ENCODE data around the gene UBE2H.
A peak's percentile ranks its signal among the peaks of the same experiment; 100 is the strongest.
"Not testable (repeated sequence)": the region's sequence is repeated elsewhere in the genome, so short reads cannot be mapped to it uniquely, and the experiment has no call there.

The UBE2H gene

GRCh38 chr7:129824291-129825208, 128.2 kb downstream of the UBE2H start:
- peak in 1 of 2 donors; percentile 8 for DNase-seq (ENCODE audit: low read depth in 1 of 2, low spot score in 1 of 2)

GRCh38 chr7:129823143-129823542, 129.6 kb downstream of the UBE2H start:
- not testable (repeated sequence) for DNase-seq (ENCODE audit: low read depth in 1 of 2, low spot score in 1 of 2)

- no peak for DNase-seq (ENCODE audit: low read depth in 1 of 2, low spot score in 1 of 2)
Measured at GRCh38 chr7:129821476-129821875, 131.3 kb downstream of the UBE2H start.

- no peak for DNase-seq (ENCODE audit: low read depth in 1 of 2, low spot score in 1 of 2)
Measured at GRCh38 chr7:129816742-129817141, 136.0 kb downstream of the UBE2H start.

- no peak for DNase-seq (ENCODE audit: low read depth in 1 of 2, low spot score in 1 of 2)
Measured at GRCh38 chr7:129807863-129808262, 144.9 kb downstream of the UBE2H start.

GRCh38 chr7:129804890-129805719, 147.7 kb downstream of the UBE2H start:
- no peak for DNase-seq (ENCODE audit: low read depth in 1 of 2, low spot score in 1 of 2)

- no peak for DNase-seq (ENCODE audit: low read depth in 1 of 2, low spot score in 1 of 2)
Measured at GRCh38 chr7:129804111-129804889, 148.5 kb downstream of the UBE2H start.

GRCh38 chr7:129803546-129804081, 149.1 kb downstream of the UBE2H start:
- no peak for DNase-seq (ENCODE audit: low read depth in 1 of 2, low spot score in 1 of 2)

GRCh38 chr7:129801882-129802281, 150.9 kb downstream of the UBE2H start:
- no peak for DNase-seq (ENCODE audit: low read depth in 1 of 2, low spot score in 1 of 2)

GRCh38 chr7:129800901-129801300, 151.9 kb downstream of the UBE2H start:
- DNase-seq (ENCODE audit: low read depth in 1 of 2, low spot score in 1 of 2): no peak

GRCh38 chr7:129799350-129799955, 153.3 kb downstream of the UBE2H start:
- DNase-seq (ENCODE audit: low read depth in 1 of 2, low spot score in 1 of 2): no peak

- no peak for DNase-seq (ENCODE audit: low read depth in 1 of 2, low spot score in 1 of 2)
Measured at GRCh38 chr7:129798616-129799349, 154.0 kb downstream of the UBE2H start.

GRCh38 chr7:129797214-129797789, 155.5 kb downstream of the UBE2H start:
- no peak for DNase-seq (ENCODE audit: low read depth in 1 of 2, low spot score in 1 of 2)

- no peak for DNase-seq (ENCODE audit: low read depth in 1 of 2, low spot score in 1 of 2)
Measured at GRCh38 chr7:129796186-129796775, 156.5 kb downstream of the UBE2H start.

GRCh38 chr7:129794461-129794860, 158.3 kb downstream of the UBE2H start:
- DNase-seq (ENCODE audit: low read depth in 1 of 2, low spot score in 1 of 2): not testable (repeated sequence)

- no peak for DNase-seq (ENCODE audit: low read depth in 1 of 2, low spot score in 1 of 2)
Measured at GRCh38 chr7:129793506-129794310, 159.1 kb downstream of the UBE2H start.

- DNase-seq (ENCODE audit: low read depth in 1 of 2, low spot score in 1 of 2): no peak
Measured at GRCh38 chr7:129792721-129793120, 160.0 kb downstream of the UBE2H start.

- DNase-seq (ENCODE audit: low read depth in 1 of 2, low spot score in 1 of 2): no peak
Measured at GRCh38 chr7:129790136-129790535, 162.6 kb downstream of the UBE2H start.
